ENCODE measurements around the gene ZNF524.

GRCh38 chr19:55638864-55639359 lies 38.8 kb downstream of the ZNF524 start:
- TF ChIP-seq CTCF (IDR thresholded peaks at IDR 0.05), result peak; percentile 54
- peak; percentile 43; the same call in 1 of the 2 replicates for TF ChIP-seq MAX (IDR thresholded peaks at IDR 0.05)
- TF ChIP-seq GATA3 (IDR thresholded peaks at IDR 0.05; ENCODE audit: borderline replicate concordance), result no peak
- TF ChIP-seq MYC (IDR thresholded peaks at IDR 0.05; ENCODE audit: borderline replicate concordance, low read length), result no peak
- no peak for TF ChIP-seq USF2 (IDR thresholded peaks at IDR 0.05)
- no peak for TF ChIP-seq SREBF2 (IDR thresholded peaks at IDR 0.05)
- TF ChIP-seq ELK1 (IDR thresholded peaks at IDR 0.05; ENCODE audit: low read depth, low read length), result no peak
- TF ChIP-seq SMC3 (IDR thresholded peaks at IDR 0.05), result 0 out of 3 replicates have a peak, but pooled peaks have one; percentile 9
- no peak for TF ChIP-seq TFCP2L1 (CRISPR knock-in tag; IDR thresholded peaks at IDR 0.05)
- TF ChIP-seq REST (IDR thresholded peaks at IDR 0.05), result no peak
- no peak for TF ChIP-seq EP300 (IDR thresholded peaks at IDR 0.05)

All from A549 (cell line).